NCI-H2196 (cell line): ENCODE results near the gene MLST8.
A peak's percentile ranks its signal among the peaks of the same experiment; 100 is the strongest.
"Not testable (repeated sequence)": the region's sequence is repeated elsewhere in the genome, so short reads cannot be mapped to it uniquely, and the experiment has no call there.

Experiments used
- DNase-seq: peaks from one replicate; lab custom pipeline; 2025; ENCODE audit not compliant: unreplicated experiment; lab: John Stamatoyannopoulos, UW

MLST8 gene

GRCh38 chr16:2244926-2245795, 39.9 kb downstream of the MLST8 start:
- no peak for DNase-seq

DNA sequence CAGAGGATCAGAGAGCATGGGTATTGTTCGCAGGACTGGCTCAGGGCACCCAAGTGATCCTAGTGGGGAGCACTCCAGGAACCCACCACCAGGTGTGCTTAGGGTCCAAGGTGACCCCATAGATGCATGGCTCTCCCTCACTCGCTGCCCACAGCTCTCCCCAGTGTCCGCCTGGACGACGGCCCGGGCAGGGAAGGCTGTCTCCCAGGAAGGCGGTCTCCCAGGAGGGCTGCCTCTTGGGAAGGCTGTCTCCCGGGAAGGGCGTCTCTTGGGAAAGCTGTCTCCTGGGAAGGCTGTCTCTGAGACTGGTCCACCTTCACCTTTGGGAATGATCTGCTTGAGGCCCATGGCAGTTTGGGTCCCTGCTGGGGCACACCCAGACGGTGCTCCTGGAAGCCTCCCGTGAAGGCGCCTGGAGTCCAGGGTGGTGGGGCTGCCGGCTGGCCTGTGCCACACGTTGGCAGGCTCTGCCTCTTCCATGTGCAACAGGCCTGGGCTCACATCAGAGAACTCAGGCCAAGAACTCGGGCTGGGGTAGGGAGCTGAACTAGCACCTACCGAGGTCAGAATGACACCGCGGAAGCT, 41.1 kb downstream of the MLST8 start:
- no peak for DNase-seq

GRCh38 chr16:2250652-2251295, 45.5 kb downstream of the MLST8 start:
- no peak for DNase-seq

- DNase-seq: peak; percentile 97
These were observed 46.2 kb downstream of the MLST8 start, which contains the start of gene ECI1 for GRCh38 chr16:2251296-2252111. Gene ECI1 (minus strand): TSS chr16:2251587. CDS start chr16:2251566, 21 bp downstream.

DNA sequence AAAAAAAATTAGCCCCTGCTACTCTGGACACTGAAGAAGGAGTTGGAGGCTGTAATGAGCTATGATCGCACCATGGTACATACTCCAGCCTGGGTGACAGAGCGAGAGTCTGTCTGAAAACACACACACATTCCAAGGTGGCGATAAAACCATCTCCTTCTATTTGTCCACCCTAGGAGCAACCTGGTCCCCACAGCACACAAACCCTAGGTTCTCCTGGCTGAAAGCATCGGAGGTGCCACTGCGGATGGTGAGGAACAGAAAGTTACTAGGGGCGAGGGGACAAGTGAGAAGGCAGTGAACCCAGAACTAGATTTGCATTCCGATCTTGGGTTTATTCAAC, 47.5 kb downstream of the MLST8 start:
- no peak for DNase-seq

- DNase-seq: no peak
These were observed 48.0 kb downstream of the MLST8 start for GRCh38 chr16:2253293-2253692.

DNA sequence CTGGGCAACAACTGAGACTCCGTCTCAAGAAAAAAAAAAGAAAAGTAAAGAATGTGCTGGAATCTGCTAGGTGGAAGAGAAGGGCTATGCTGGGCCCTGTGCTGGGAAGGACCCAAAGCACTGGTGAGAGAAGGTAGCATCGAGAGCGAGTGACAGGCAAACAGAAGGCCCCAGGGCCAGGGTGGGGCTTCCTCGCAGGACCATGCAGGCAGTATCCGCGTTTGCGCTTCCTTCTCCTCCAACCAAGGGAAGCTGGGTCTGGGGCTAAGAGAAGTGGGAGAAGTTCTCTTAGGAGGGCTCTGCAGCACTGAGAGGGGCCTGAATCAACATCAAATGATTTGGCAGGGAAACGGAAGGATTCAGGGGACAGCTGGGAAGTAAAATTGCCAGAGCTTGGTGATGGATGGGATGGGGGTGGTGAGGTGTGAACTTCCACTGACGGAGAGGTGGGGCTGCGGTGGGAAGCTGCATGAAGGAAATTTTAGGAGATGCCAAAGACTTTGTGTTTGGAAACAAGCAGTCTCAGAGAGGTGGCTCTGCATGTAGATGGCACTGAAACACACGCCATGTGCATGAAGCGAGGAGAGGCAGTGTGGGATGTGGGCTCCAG, 51.4 kb downstream of the MLST8 start:
- no peak for DNase-seq

DNA sequence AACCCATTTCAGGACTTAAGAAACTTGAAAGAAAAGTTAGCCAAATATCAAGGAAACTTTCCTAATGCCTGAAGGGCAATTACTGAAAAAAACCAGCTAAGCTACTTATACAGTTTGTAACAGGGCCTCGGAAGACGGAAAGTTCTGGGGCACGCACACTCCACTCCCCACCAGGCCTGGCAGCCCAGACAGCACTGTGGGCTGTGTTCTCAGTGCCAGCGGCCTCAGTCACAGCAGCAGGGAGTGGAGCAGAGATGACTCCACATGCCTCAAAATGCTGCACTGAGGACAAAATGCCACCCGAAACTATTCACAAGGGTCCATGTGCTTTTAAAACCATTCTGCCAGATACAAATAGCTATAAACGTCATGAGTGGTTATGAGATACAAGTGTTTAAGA, 52.5 kb downstream of the MLST8 start:
- no peak for DNase-seq

- not testable (repeated sequence) for DNase-seq
These were observed 53.3 kb downstream of the MLST8 start for GRCh38 chr16:2258530-2258929.
